Tibial nerve (tissue), 4 donors: ENCODE results near the gene ANKRD23.

Experiments
- CTCF ChIP-seq, 5 experiments: fragments of 200-600 bp in 3 of 5; fragments of 450-650 bp in 2 of 5; sonication (generic) in 3 of 5; IDR thresholded peaks; one replicate each; pipeline ENCODE4 v1.5.1; 2016 to 2019; ENCODE audit warnings: antibody characterized with exemption in 5 of 5, mild to moderate bottlenecking in 3 of 5, moderate library complexity in 2 of 5
- EP300 ChIP-seq, 2 donors: sonication (generic); formaldehyde crosslinking; IDR thresholded peaks; one replicate each; pipeline ENCODE4 v1.6.1; 2017; ENCODE audit warnings: antibody characterized with exemption in 2 of 2, mild to moderate bottlenecking in 1 of 2
- POLR2A ChIP-seq, 2 donors: fragments of 450-650 bp; IDR thresholded peaks; one replicate each; pipeline ENCODE4 v1.6.1; 2017; ENCODE audit warnings: antibody characterized with exemption in 2 of 2, mild to moderate bottlenecking in 2 of 2, moderate library complexity in 2 of 2

- no peak for TF ChIP-seq CTCF (IDR thresholded peaks at IDR 0.05)
- TF ChIP-seq POLR2A (IDR thresholded peaks at IDR 0.05) = no peak
- no peak for TF ChIP-seq EP300 (IDR thresholded peaks at IDR 0.05)
Measured at GRCh38 chr2:96808176-96808837, 35.5 kb downstream of the ANKRD23 start.
